ENCODE results near the gene TTC32.

TTC32 gene

GRCh38 chr2:19901442-19902215 is at the start of gene TTC32:
TTC32 (minus strand) TSS chr2:19901983; CDS start chr2:19901854, 129 bp downstream.
- Mint-ChIP-seq H3K9me3 (no peaks in the 10 kb centered on the region), H3K4me3 (peak within 1 kb of the TSS; percentile 83 to 97 (median 94)), H3K27me3 (ENCODE audit: low read depth) (no peaks in the 10 kb centered on the region), H3K36me3 (ENCODE audit: low read depth) (peaks cover 4% of the 10 kb centered on the region), H3K27ac (peak within 1 kb of the TSS; percentile 100), H3K4me1 (peaks cover 34% of the 10 kb centered on the region)
- TF ChIP-seq, protein P1, sequence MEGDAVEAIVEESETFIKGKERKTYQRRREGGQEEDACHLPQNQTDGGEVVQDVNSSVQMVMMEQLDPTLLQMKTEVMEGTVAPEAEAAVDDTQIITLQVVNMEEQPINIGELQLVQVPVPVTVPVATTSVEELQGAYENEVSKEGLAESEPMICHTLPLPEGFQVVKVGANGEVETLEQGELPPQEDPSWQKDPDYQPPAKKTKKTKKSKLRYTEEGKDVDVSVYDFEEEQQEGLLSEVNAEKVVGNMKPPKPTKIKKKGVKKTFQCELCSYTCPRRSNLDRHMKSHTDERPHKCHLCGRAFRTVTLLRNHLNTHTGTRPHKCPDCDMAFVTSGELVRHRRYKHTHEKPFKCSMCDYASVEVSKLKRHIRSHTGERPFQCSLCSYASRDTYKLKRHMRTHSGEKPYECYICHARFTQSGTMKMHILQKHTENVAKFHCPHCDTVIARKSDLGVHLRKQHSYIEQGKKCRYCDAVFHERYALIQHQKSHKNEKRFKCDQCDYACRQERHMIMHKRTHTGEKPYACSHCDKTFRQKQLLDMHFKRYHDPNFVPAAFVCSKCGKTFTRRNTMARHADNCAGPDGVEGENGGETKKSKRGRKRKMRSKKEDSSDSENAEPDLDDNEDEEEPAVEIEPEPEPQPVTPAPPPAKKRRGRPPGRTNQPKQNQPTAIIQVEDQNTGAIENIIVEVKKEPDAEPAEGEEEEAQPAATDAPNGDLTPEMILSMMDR (IDR thresholded peaks at IDR 0.05; ENCODE audit: unreplicated experiment in 3 of 3), result no peak

DNA sequence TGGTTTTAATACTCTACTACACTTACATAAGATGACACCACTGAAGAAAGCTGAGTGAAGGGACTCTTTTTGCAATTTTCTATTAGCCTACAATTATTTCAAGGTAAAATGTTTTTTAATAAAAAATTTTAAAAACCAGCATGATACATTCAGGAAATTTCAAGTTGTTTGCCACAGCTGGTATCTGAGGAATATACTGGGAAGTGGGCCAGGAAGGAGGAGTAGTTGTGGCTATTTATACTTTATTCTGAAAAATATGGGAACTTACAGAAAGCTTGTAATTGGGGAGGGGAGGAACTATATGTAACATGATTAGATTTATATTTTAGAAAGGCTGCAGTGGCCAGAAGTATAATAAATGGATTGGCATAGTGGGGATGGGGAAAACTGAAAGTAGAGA is 47.3 kb upstream of the TTC32 start:
- TF ChIP-seq, protein P1 (IDR thresholded peaks at IDR 0.05; ENCODE audit: unreplicated experiment in 3 of 3), result no peak
- Mint-ChIP-seq H3K27ac (no peak overlapping the region), H3K4me1 (peaks cover 7% of the 10 kb centered on the region), H3K4me3 (no peak overlapping the region), H3K36me3 (ENCODE audit: low read depth) (peaks cover 26% of the 10 kb centered on the region), H3K9me3 (no peaks in the 10 kb centered on the region), H3K27me3 (ENCODE audit: low read depth) (no peaks in the 10 kb centered on the region)

GRCh38 chr2:19947184-19947940 is 45.6 kb upstream of the TTC32 start:
- TF ChIP-seq, protein P1 (IDR thresholded peaks at IDR 0.05; ENCODE audit: unreplicated experiment in 3 of 3), result no peak
- H3K4me1 Mint-ChIP-seq, result peaks cover 9% of the 10 kb centered on the region
- H3K27me3 Mint-ChIP-seq (ENCODE audit: low read depth), result no peaks in the 10 kb centered on the region
- no peaks in the 10 kb centered on the region for H3K9me3 Mint-ChIP-seq
- H3K4me3 Mint-ChIP-seq, result no peak overlapping the region
- no peak overlapping the region for H3K27ac Mint-ChIP-seq
- H3K36me3 Mint-ChIP-seq (ENCODE audit: low read depth), result peaks cover 26% of the 10 kb centered on the region

GRCh38 chr2:19944205-19944845 is 42.5 kb upstream of the TTC32 start:
- H3K4me1 Mint-ChIP-seq, result peaks cover 12% of the 10 kb centered on the region
- H3K4me3 Mint-ChIP-seq, result no peak overlapping the region
- H3K27ac Mint-ChIP-seq, result no peak overlapping the region
- H3K9me3 Mint-ChIP-seq, result no peaks in the 10 kb centered on the region
- peaks cover 26% of the 10 kb centered on the region for H3K36me3 Mint-ChIP-seq (ENCODE audit: low read depth)
- no peaks in the 10 kb centered on the region for H3K27me3 Mint-ChIP-seq (ENCODE audit: low read depth)
- TF ChIP-seq, protein P1 (IDR thresholded peaks at IDR 0.05; ENCODE audit: unreplicated experiment in 3 of 3), result no peak

DNA sequence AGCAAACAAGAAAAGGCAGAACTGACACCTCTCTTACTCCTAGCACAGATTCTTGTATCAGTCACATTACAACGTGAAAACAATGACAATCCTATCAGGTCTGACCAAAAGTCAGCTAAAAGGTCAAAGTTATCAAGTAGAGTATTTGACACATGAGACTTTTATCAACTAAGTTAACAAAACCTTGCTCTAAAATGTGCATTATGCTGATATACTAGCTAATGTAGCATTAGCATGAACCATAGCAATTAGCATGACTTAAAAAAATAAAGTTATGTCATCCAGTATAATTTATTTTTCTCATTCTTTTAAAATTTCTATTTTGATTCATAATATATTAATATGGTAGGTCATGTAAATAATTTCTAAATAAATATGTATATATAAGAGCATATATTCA is 41.4 kb upstream of the TTC32 start:
- Mint-ChIP-seq H3K4me3 (no peak overlapping the region), H3K27me3 (ENCODE audit: low read depth) (no peaks in the 10 kb centered on the region)
- TF ChIP-seq, protein P1 (IDR thresholded peaks at IDR 0.05; ENCODE audit: unreplicated experiment in 3 of 3), result no peak

More for the DNA sequence above, 41.4 kb upstream of the TTC32 start:
- Mint-ChIP-seq H3K9me3 (no peaks in the 10 kb centered on the region), H3K36me3 (ENCODE audit: low read depth) (peaks cover 24% of the 10 kb centered on the region), H3K4me1 (peaks cover 7% of the 10 kb centered on the region), H3K27ac (no peak overlapping the region)

Data from nephron (organoid).